LNCaP clone FGC (cell line): ENCODE measurements around the gene CFAP20.

ENCODE experiments used
- DNase-seq: peaks from one replicate; pipeline ENCODE4 v3.0.0-alpha.2; 2011; ENCODE audit warnings: low read depth
- H3K4me3 ChIP-seq: 2 replicates; pipeline ENCODE4 v1.5.1; 2011; ENCODE audit warnings: mild to moderate bottlenecking, low read depth, low read length, control low read depth
- CTCF ChIP-seq: IDR thresholded peaks from 2 replicates; pipeline ENCODE4 v1.5.1; 2012; ENCODE audit warnings: mild to moderate bottlenecking; ENCODE audit not compliant: control insufficient read depth, insufficient read depth; ENCODE audit errors: extremely low read depth

Gene CFAP20

GRCh38 chr16:58109881-58110280 lies 19.3 kb downstream of the CFAP20 start:
- no peak for DNase-seq
- no peak overlapping the region for H3K4me3 ChIP-seq
- no peak for TF ChIP-seq CTCF

- TF ChIP-seq CTCF: no peak
- no peak overlapping the region for H3K4me3 ChIP-seq
- DNase-seq: no peak
These were observed 19.9 kb downstream of the CFAP20 start for GRCh38 chr16:58109330-58109729.

- no peak for TF ChIP-seq CTCF
- DNase-seq: no peak
- H3K4me3 ChIP-seq: no peak overlapping the region
These were observed 21.5 kb downstream of the CFAP20 start for GRCh38 chr16:58107709-58108108.

DNA sequence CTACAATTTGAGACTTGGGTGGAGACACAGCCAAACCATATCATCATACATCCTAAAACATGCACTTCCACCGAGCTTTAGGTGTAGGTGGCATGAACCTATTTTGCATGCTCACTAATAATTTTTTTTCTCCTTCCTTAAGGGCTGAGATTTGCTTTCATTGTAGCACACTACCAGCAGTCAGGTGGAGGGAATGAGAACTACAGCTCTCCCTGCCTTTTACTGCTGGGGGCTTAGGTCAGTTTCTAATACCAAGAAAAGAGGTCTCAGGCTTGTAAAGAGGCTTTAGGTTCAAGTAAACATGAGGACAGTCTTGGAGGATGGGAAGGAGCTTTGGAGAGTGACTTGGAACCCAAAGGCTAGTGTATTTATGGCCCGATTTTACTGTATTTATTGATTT lies 22.0 kb downstream of the CFAP20 start:
- TF ChIP-seq CTCF: no peak
- no peak overlapping the region for H3K4me3 ChIP-seq
- DNase-seq: no peak

GRCh38 chr16:58105631-58106030 lies 23.6 kb downstream of the CFAP20 start:
- H3K4me3 ChIP-seq: no peak overlapping the region
- no peak for TF ChIP-seq CTCF
- DNase-seq: no peak

- no peak for DNase-seq
- TF ChIP-seq CTCF: no peak
- no peak overlapping the region for H3K4me3 ChIP-seq
These were observed 26.4 kb downstream of the CFAP20 start for GRCh38 chr16:58102665-58103392.

- no peak overlapping the region for H3K4me3 ChIP-seq
- no peak for DNase-seq
- TF ChIP-seq CTCF: no peak
These were observed 29.3 kb downstream of the CFAP20 start for GRCh38 chr16:58099956-58100300.
